Skin of body (tissue), 2 donors: ENCODE data around the gene ZNF552. TPM values are rescaled to one million over a fixed set of nuclear protein-coding genes. Genes with fewer than 3 reads are reported as not detected.
A peak's percentile ranks its signal among the peaks of the same experiment; 100 is the strongest.
"Not testable (repeated sequence)": the region's sequence is repeated elsewhere in the genome, so short reads cannot be mapped to it uniquely, and the experiment has no call there.

Experiments
- DNase-seq: peaks from one replicate; lab custom pipeline; 2025; lab: John Stamatoyannopoulos, UW
- total RNA-seq: library from RNA; depleted of rRNA; stranded (reverse); fragments of >200 nt; gene quantifications from one replicate; pipeline ENCODE4 v1.2.3, GENCODE V29; 2014

ZNF552 gene
- total RNA-seq, 1 donor from 2014 or later, result 8.8 TPM

- DNase-seq, result peak; percentile 93
These were observed 4.9 kb upstream of the ZNF552 start for GRCh38 chr19:57819475-57820148.

GRCh38 chr19:57818378-57818777 is 3.7 kb upstream of the ZNF552 start:
- no peak for DNase-seq

GRCh38 chr19:57817976-57818375 is 3.3 kb upstream of the ZNF552 start:
- no peak for DNase-seq

GRCh38 chr19:57816652-57817051 is 1.9 kb upstream of the ZNF552 start:
- no peak for DNase-seq

DNA sequence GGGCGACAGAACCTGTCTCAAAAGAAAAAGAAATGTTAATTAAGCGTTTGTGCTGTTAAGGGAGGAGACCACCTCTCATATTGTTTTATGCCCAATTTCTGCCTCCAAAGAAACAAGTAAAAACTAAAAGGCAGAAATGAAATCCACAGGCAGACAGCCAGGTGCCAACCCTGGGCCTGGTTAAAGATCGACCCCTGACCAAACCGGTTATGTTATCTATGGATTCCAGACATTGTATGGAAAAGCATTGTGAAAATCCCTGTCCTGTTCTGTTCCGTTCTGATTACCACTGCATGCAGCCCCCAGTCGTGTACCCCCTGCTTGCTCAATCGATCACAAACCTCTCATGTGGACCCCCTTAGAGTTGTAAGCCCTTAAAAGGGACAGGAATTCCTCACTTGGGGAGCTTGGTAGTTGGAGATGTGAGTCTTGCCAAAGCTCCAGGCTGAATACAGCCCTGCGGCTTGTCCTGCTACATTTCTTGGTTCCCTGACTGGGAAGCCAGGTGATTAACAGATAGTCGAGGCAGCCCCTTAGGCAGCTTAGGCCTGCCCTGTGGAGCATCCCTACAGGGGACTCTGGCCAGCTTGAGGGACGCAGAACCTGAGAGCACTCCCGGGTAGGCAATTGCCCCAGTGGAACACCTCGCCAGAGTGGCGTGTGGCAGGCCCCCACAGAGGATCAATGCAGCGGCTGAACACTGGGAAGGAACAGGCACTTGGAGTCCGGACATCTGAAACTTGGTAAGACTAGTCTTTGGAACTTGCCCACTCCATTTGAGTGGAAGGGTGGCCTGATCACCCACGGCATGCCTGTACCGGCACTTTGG is 748 bp upstream of the ZNF552 start:
- no peak for DNase-seq

- DNase-seq, result no peak
These were observed 701 bp downstream of the ZNF552 start for GRCh38 chr19:57813919-57814504.

DNA sequence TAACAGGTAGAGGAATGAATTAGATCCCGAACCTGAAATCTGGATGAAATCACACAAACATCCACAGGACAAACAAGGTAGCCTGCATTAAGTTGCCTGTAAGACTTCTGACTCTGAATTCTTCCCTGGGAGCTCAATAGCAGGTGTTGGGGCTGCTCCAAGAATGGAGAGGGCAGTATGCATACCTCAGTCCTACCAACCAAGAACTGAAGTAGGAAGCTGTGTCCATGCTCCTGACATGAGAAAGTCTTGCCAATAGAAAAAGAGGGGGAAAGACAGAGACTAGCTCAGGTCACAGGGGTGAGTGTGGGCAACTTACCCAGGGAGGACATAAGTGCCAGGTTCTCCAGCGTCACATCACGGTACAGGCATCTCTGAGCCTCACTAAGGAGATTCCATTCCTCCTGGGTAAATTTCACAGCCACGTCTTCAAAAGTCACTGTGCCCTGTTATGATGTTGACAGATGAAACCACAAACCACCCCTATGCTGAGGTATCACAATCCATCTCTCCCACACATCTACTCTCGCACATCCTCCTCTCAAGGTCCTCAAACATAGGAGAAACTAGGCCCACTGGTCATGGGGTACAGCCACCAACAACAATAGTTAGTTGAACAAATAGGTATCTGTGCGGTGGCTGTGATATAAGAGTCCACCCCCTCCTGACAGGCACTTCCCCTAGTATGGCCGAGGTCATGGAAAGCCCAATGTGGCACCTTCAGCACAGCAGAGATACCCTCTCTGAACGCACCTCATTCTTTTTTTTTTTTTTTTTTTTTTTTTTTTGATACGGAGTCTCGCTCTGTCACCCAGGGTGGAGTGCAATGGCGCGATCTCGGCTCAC is 1.5 kb downstream of the ZNF552 start:
- DNase-seq, result not testable (repeated sequence)

DNA sequence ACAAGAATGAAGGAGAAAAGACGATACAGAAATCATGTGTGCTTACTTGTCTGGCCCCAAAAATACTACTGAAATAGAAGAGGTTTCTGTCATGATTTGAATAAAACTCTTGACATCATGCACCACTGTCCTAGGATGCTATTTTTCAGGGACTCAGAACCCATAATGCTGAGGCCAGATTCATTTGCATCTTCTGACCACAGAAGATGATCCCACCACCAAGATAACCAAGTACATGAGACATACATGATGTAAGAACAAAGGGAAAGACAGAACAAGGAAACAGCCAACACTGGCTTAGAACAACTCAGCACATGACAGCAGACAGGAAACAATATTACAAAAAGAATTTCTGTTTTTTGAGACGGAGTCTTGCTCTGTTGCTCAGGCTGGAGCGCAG is 2.5 kb downstream of the ZNF552 start:
- DNase-seq, result no peak

GRCh38 chr19:57810410-57811295 is 4.1 kb downstream of the ZNF552 start:
- not testable (repeated sequence) for DNase-seq

- no peak for DNase-seq
These were observed 7.2 kb downstream of the ZNF552 start for GRCh38 chr19:57807541-57807940.

DNA sequence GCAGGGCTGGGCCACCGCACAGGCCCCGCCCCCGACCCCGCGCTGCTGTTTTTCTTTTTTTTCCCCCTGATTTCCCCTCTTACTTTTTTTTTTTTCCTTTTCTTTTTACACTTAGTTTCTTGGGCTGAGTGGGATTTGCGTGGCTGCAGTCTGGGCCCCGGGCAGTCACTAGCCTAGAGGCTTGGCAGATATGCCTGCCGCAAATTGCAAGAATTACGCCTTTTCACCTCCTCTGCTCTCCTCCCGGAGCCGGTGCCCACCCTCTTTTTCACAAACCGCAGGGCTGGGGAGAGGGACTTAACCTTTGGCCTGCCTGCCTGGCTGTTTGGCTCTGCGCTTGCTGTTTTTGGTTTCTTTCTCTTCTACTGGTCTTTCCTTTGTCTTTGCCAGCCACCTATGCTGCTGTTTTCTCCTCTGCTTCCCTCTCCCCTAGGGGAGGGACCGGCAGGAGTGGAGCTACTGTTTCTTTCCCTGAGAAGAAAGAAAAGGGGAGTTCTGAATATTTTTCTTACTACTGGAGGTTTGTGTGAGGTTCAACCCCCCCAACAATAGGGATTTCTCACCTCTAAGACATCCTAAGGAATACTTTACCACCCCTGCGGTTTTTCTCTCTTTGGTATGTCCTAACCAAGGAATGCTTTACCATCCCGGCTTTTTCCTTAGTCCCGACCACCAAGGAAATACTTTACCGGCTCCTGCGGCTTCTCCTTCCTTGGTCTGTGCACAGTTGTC is 11.0 kb downstream of the ZNF552 start:
- DNase-seq, result no peak

- DNase-seq, result peak; percentile 23
These were observed 11.5 kb downstream of the ZNF552 start for GRCh38 chr19:57803265-57803593.

DNA sequence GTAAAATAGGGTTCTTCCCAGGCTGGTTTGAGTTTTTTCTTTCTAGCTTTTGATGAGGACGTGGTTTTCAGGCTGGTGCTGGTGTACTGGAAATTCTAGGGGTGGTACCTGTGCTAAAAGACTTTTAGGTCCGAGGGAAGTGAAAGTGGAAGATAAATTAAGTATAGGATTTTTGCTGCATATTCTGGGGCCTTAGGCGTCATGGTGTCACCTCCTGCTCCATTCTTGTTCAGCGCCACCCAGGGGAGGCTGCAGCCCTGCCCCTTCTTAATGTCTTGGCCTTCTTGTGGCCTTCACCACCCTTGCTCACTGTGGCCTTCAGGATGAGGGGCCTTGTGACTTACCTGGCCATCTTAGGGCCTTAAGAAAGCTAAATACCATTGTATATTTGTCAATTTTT is 12.4 kb downstream of the ZNF552 start:
- DNase-seq, result no peak

- DNase-seq, result no peak
These were observed 14.0 kb downstream of the ZNF552 start for GRCh38 chr19:57800696-57801095.

DNA sequence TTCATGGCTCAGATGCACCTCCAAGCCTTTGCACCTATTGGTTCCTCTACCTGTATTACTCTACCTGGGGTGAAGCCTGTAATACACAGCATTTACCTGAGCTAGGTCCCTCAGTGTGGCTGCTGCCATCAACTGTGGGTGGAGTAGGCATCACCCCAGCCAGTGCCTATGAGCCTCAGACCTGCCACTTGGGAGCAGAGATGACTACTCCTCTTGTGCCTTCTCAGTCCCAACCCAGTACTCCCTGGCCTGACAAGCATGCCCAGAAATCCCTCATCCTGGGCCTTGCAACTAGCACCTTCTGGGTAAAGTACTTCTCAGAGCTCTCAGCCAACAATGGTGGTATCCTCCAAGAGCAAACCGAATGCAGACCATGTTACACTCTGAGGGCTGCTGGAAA is 18.1 kb downstream of the ZNF552 start:
- not testable (repeated sequence) for DNase-seq

DNA sequence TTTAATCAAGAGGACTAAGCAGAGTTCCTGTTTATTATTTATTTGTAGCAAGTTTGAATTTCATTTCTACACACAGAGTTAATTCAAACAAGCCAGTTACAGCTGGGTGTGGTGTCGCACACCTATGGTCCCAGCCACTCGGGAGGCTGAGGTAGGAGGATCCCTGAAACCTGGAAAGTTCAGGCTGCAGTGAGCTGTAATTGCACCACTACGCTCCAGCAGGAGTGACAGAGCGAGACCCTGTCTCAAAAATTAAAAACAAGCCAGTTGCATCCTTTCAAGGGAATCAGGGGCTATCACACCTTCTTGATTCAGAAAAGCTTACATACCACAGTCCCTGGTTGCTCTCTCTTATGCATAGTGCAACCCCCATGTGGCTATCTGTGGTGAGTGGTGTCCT is 25.4 kb downstream of the ZNF552 start:
- DNase-seq, result no peak

- no peak for DNase-seq
These were observed 26.5 kb downstream of the ZNF552 start for GRCh38 chr19:57788114-57788692.

- DNase-seq, result no peak
These were observed 27.8 kb downstream of the ZNF552 start for GRCh38 chr19:57786906-57787305.

GRCh38 chr19:57786286-57786685 is 28.4 kb downstream of the ZNF552 start:
- DNase-seq, result no peak
